Endothelial cell of umbilical vein (primary cell): ENCODE measurements around the gene PROZ.

Source experiments
- POLR2AphosphoS5 ChIP-seq: IDR thresholded peaks from 2 replicates; pipeline ENCODE4 v1.6.1; 2012; ENCODE audit warnings: low read depth, mild to moderate bottlenecking, control low read depth, low read length, moderate library complexity; ENCODE audit not compliant: insufficient read depth
- TF ChIP-seq, protein P1 (sequence below), 2 donors: IDR thresholded peaks; 1 replicate in 1 of 2; 2 replicates in 1 of 2; pipeline ENCODE4 v1.5.1; 2011; ENCODE audit warnings: low read length in 2 of 2, mild to moderate bottlenecking in 2 of 2, moderate library complexity in 2 of 2, control low read depth in 1 of 2, inconsistent platforms in 1 of 2, low read depth in 1 of 2; ENCODE audit not compliant: insufficient read depth in 1 of 2; ENCODE audit errors: extremely low read depth in 1 of 2

DNA sequence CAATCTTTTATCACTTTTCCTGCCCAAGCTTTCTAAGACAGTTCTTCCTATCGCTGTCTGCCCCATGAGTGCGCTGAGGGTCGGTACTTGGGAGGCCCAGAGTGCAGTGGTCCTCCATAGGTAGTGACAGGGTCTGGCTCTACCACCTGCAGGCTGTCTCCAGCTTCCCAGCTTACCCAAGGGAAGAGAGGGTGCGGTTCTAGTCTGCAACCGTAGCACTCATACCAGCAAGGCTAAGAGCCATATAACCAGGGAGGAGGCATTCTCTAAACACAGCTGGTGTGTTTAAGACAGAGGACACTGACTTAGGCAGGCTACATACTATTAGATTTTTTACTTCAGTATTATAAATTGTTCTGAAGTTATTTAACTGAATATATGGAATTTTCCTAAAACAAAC lies 8.2 kb downstream of the PROZ start:
- no peak for TF ChIP-seq POLR2AphosphoS5
- TF ChIP-seq, protein P1, sequence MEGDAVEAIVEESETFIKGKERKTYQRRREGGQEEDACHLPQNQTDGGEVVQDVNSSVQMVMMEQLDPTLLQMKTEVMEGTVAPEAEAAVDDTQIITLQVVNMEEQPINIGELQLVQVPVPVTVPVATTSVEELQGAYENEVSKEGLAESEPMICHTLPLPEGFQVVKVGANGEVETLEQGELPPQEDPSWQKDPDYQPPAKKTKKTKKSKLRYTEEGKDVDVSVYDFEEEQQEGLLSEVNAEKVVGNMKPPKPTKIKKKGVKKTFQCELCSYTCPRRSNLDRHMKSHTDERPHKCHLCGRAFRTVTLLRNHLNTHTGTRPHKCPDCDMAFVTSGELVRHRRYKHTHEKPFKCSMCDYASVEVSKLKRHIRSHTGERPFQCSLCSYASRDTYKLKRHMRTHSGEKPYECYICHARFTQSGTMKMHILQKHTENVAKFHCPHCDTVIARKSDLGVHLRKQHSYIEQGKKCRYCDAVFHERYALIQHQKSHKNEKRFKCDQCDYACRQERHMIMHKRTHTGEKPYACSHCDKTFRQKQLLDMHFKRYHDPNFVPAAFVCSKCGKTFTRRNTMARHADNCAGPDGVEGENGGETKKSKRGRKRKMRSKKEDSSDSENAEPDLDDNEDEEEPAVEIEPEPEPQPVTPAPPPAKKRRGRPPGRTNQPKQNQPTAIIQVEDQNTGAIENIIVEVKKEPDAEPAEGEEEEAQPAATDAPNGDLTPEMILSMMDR (IDR thresholded peaks at IDR 0.05; ENCODE audit: extremely low read depth in 1 of 2, insufficient read depth in 1 of 2, low read depth in 1 of 2, low read length in 2 of 2) = no peak
